HepG2 (cell line): Measurements from ENCODE around the gene CCDC154. TPM values are rescaled to one million over a fixed set of nuclear protein-coding genes. Genes with fewer than 3 reads are reported as not detected.

Experiments
- CHCHD3 ChIP-seq: sonication (generic); formaldehyde crosslinking; IDR thresholded peaks from 2 replicates; pipeline ENCODE4 v1.8.0; 2022; ENCODE audit warnings: mild to moderate bottlenecking, missing genetic modification reagents, moderate library complexity
- HNF4G ChIP-seq, 2 experiments: sonication (generic) in 1 of 2; formaldehyde crosslinking in 1 of 2; IDR thresholded peaks; 2 replicates each; pipeline versions ENCODE4 v1.4.0 to v1.6.1; 2011 to 2020; ENCODE audit warnings: borderline replicate concordance in 2 of 2, low read depth in 2 of 2, mild to moderate bottlenecking in 2 of 2, low read length in 1 of 2, missing genetic modification reagents in 1 of 2, moderate library complexity in 1 of 2
- HNRNPL ChIP-seq: fragments of 200-400 bp; formaldehyde crosslinking; IDR thresholded peaks from 2 replicates; pipeline ENCODE4 v1.6.1; 2017; ENCODE audit warnings: mild to moderate bottlenecking, low read depth, low read length
- MTA1 ChIP-seq: sonication (generic); formaldehyde crosslinking; IDR thresholded peaks from 2 replicates; pipeline ENCODE4 v1.4.0; 2020; ENCODE audit warnings: missing genetic modification reagents, mild to moderate bottlenecking, borderline replicate concordance
- NRL ChIP-seq: sonication (generic); formaldehyde crosslinking; IDR thresholded peaks from 2 replicates; pipeline ENCODE4 v1.5.0; 2020; ENCODE audit warnings: missing genetic modification reagents, mild to moderate bottlenecking, moderate library complexity, borderline replicate concordance
- PCBP2 ChIP-seq: fragments of 200-400 bp; formaldehyde crosslinking; optimal IDR thresholded peaks from 2 replicates; pipeline ENCODE3; 2018; ENCODE audit warnings: low read length, low read depth; ENCODE audit not compliant: poor library complexity, severe bottlenecking
- REL ChIP-seq: sonication (generic); formaldehyde crosslinking; conservative IDR thresholded peaks from 2 replicates; pipeline ENCODE4 v1.8.0; 2022; ENCODE audit warnings: mild to moderate bottlenecking, missing genetic modification reagents, moderate library complexity
- SIN3A ChIP-seq: IDR thresholded peaks from 2 replicates; pipeline ENCODE4 v1.6.1; 2011; ENCODE audit warnings: low read depth, mild to moderate bottlenecking, control low read depth, low read length, borderline replicate concordance
- SOX6 ChIP-seq, 2 experiments: fragments of 450-650 bp in 1 of 2; sonication (generic) in 1 of 2; formaldehyde crosslinking in 1 of 2; IDR thresholded peaks; 2 replicates each; pipeline versions ENCODE4 v1.4.0 to v1.6.1; 2017 to 2020; ENCODE audit warnings: antibody characterized with exemption in 1 of 2, mild to moderate bottlenecking in 1 of 2, missing genetic modification reagents in 1 of 2
- STAT6 ChIP-seq: sonication (generic); formaldehyde crosslinking; IDR thresholded peaks from 2 replicates; pipeline ENCODE4 v1.4.0; 2020; ENCODE audit warnings: missing genetic modification reagents, mild to moderate bottlenecking, borderline replicate concordance
- TFDP2 ChIP-seq: sonication (generic); formaldehyde crosslinking; IDR thresholded peaks from 2 replicates; pipeline ENCODE4 v1.4.0; 2020; ENCODE audit warnings: missing genetic modification reagents
- TP53 ChIP-seq: sonication (generic); formaldehyde crosslinking; conservative IDR thresholded peaks from 2 replicates; pipeline ENCODE4 v1.4.0; 2020; ENCODE audit warnings: missing genetic modification reagents
- ZNF282 ChIP-seq: fragments of 450-650 bp; IDR thresholded peaks from 2 replicates; pipeline ENCODE4 v1.6.1; 2018; ENCODE audit not compliant: partially characterized antibody
- ZNF362 ChIP-seq: sonication (generic); formaldehyde crosslinking; IDR thresholded peaks from 2 replicates; pipeline ENCODE4 v1.4.0; 2020; ENCODE audit warnings: missing genetic modification reagents, mild to moderate bottlenecking, borderline replicate concordance
- ZNF510 ChIP-seq: sonication (generic); formaldehyde crosslinking; IDR thresholded peaks from 2 replicates; pipeline ENCODE4 v1.4.0; 2020; ENCODE audit warnings: low read depth, mild to moderate bottlenecking, missing genetic modification reagents
- ZNF646 ChIP-seq: sonication (generic); formaldehyde crosslinking; IDR thresholded peaks from 2 replicates; pipeline ENCODE4 v1.9.0; 2021; ENCODE audit warnings: mild to moderate bottlenecking, missing genetic modification reagents
- ZNF652 ChIP-seq: IDR thresholded peaks from 2 replicates; pipeline ENCODE4 v1.6.1; 2016; ENCODE audit warnings: low read depth, borderline replicate concordance
- polyA plus RNA-seq, 8 experiments: library from polyadenylated mRNA; depleted of rRNA in 3 of 8; stranded (reverse) in 7 of 8; unstranded in 1 of 8; fragments of >200 nt; fragmentation: Illumina TruSeq in 4 of 8; extraction: Trizol in 4 of 8; gene quantifications; 2 replicates each; pipeline versions ENCODE4 v1.2.1 to v1.2.3, GENCODE V29; 2011 to 2016; ENCODE audit warnings: low read depth in 4 of 8, missing spikeins in 1 of 8, mixed read lengths in 1 of 8; ENCODE audit not compliant: insufficient read depth in 1 of 8
- total RNA-seq, 5 experiments: library from RNA; depleted of rRNA; stranded (reverse); fragments of >200 nt; fragmentation: Illumina TruSeq; extraction: Trizol; gene quantifications; 2 replicates each; pipeline ENCODE4 v1.2.3, GENCODE V29; 2016; ENCODE audit warnings: low read depth in 1 of 5

CCDC154 gene
- total and polyA plus RNA-seq, 2 of the 13 experiments (the other 11 are each of a cell fraction or from before 2014, with no cell fraction given): 0.92 to 1.5 TPM

- TF ChIP-seq PCBP2: no peak
- no peak for TF ChIP-seq CHCHD3 (CRISPR knock-in tag)
- TF ChIP-seq HNF4G (IDR thresholded peaks at IDR 0.05; ENCODE audit: borderline replicate concordance, low read depth, low read length): no peak
- TF ChIP-seq HNF4G (CRISPR knock-in tag; IDR thresholded peaks at IDR 0.05; ENCODE audit: borderline replicate concordance, low read depth): no peak
- no peak for TF ChIP-seq ZNF510 (CRISPR knock-in tag)
- no peak for TF ChIP-seq ZNF282
- 0 out of 2 replicates have a peak, but pooled peaks have one; percentile 30 for TF ChIP-seq MTA1 (CRISPR knock-in tag)
- no peak for TF ChIP-seq SOX6 (IDR thresholded peaks at IDR 0.05)
- no peak for TF ChIP-seq SOX6 (CRISPR knock-in tag; IDR thresholded peaks at IDR 0.05)
- TF ChIP-seq HNRNPL: no peak
- TF ChIP-seq REL (CRISPR knock-in tag): no peak
- no peak for TF ChIP-seq TP53 (CRISPR knock-in tag)
- TF ChIP-seq SIN3A: no peak
- no peak; the same call in 1 of the 2 replicates for TF ChIP-seq NRL (CRISPR knock-in tag)
- TF ChIP-seq ZNF652 (CRISPR knock-in tag): no peak
- 0 out of 2 replicates have a peak, but pooled peaks have one; percentile 37 for TF ChIP-seq ZNF362
- no peak for TF ChIP-seq TFDP2 (CRISPR knock-in tag)
- TF ChIP-seq ZNF646: no peak
- TF ChIP-seq STAT6: no peak
Measured at GRCh38 chr16:1441391-1441829, 2.9 kb downstream of the CCDC154 start (continued).
